Testis (tissue), 3 donors: ENCODE results near the gene TBXAS1. TPM values are rescaled to one million over a fixed set of nuclear protein-coding genes. Genes with fewer than 3 reads are reported as not detected.

Experiments
- DNase-seq: peaks from one replicate; pipeline ENCODE4 v3.0.0-alpha.2; 2019
- H3K27ac ChIP-seq, 2 donors: fragments of 200-600 bp; sonication (generic); one replicate each; pipeline ENCODE4 v1.5.1; 2019
- H3K27me3 ChIP-seq: fragments of 200-600 bp; sonication (generic); one replicate; pipeline ENCODE4 v1.5.1; 2019
- H3K36me3 ChIP-seq: fragments of 200-600 bp; sonication (generic); one replicate; pipeline ENCODE4 v1.5.1; 2017; ENCODE audit warnings: low read depth; ENCODE audit errors: missing control alignments
- H3K4me1 ChIP-seq: fragments of 200-600 bp; sonication (generic); one replicate; pipeline ENCODE4 v1.5.1; 2019
- H3K4me3 ChIP-seq, 2 donors: fragments of 200-600 bp; sonication (generic); one replicate each; pipeline ENCODE4 v1.5.1; 2017 to 2019
- H3K9me3 ChIP-seq: fragments of 200-600 bp; sonication (generic); one replicate; pipeline ENCODE4 v1.5.1; 2017
- CTCF ChIP-seq, 3 experiments: fragments of 450-650 bp in 2 of 3; fragments of 200-600 bp in 1 of 3; sonication (generic) in 1 of 3; IDR thresholded peaks; one replicate each; pipeline ENCODE4 v1.5.1; 2016 to 2019; ENCODE audit warnings: antibody characterized with exemption in 3 of 3, mild to moderate bottlenecking in 2 of 3, moderate library complexity in 1 of 3
- POLR2A ChIP-seq: fragments of 450-650 bp; IDR thresholded peaks from one replicate; pipeline ENCODE4 v1.6.1; 2017; ENCODE audit warnings: antibody characterized with exemption, mild to moderate bottlenecking, moderate library complexity
- WGBS, 2 donors: methylation state at CpG; one replicate each; pipeline ENCODE4 v1.1.5; 2018; 5-methylcytosine and 5-hydroxymethylcytosine counted together
- intact Hi-C: fragments of 100-400 bp; cut with DNase I; formaldehyde crosslinking; loops from one replicate; pipeline ENCODE4 v1.15.1; 2023; ENCODE audit warnings: low total_unique reads
- polyA plus RNA-seq: library from polyadenylated mRNA; stranded (reverse); fragments of 350-450 nt; fragmentation: Illumina TruSeq; extraction: RNeasy Lipid Tissue Mini Kit (QIAGEN cat#74804); gene quantifications from one replicate; pipeline ENCODE4 v1.2.3, GENCODE V29; 2014; ENCODE audit warnings: low read depth, low replicate concordance; ENCODE audit not compliant: insufficient read depth
- total RNA-seq, 2 donors: library from RNA; depleted of rRNA; stranded (reverse); fragments of >200 nt; gene quantifications; one replicate each; pipeline ENCODE4 v1.2.3, GENCODE V29; 2016

TBXAS1 gene
- total and polyA plus RNA-seq, 3 donors from 2014 or later: 4.9 to 5.7 (median 5.2) TPM

- WGBS, 2 donors: 86 to 89% methylated on average over 10 of the region's 10 CpGs
Measured at GRCh38 chr7:139950881-139951525, 121.9 kb downstream of the TBXAS1 start.

GRCh38 chr7:139953229-139953628, 124.2 kb downstream of the TBXAS1 start:
- DNase-seq: no peak
- H3K4me3 ChIP-seq: no peak overlapping the region
- H3K36me3 ChIP-seq: no peaks in the 10 kb centered on the region
- no peaks in the 10 kb centered on the region for H3K9me3 ChIP-seq
- H3K4me1 ChIP-seq: no peaks in the 10 kb centered on the region
- intact Hi-C loops: no loop called here
- TF ChIP-seq CTCF (IDR thresholded peaks at IDR 0.05) (no peak), POLR2A (no peak)
- H3K27me3 ChIP-seq: no peaks in the 10 kb centered on the region
- H3K27ac ChIP-seq: no peak overlapping the region
- 82 to 83% methylated on average over 7 of the region's 7 CpGs for WGBS, 2 donors

More at GRCh38 chr7:139950881-139951525, 121.9 kb downstream of the TBXAS1 start:
- no peak for TF ChIP-seq CTCF (IDR thresholded peaks at IDR 0.05)
- TF ChIP-seq POLR2A: no peak
- Histone ChIP-seq H3K9me3 (no peaks in the 10 kb centered on the region), H3K36me3 (no peaks in the 10 kb centered on the region), H3K27ac (no peak overlapping the region), H3K4me3 (no peak overlapping the region), H3K27me3 (no peaks in the 10 kb centered on the region), H3K4me1 (no peaks in the 10 kb centered on the region)
- intact Hi-C loops: no loop called here
- no peak for DNase-seq

DNA sequence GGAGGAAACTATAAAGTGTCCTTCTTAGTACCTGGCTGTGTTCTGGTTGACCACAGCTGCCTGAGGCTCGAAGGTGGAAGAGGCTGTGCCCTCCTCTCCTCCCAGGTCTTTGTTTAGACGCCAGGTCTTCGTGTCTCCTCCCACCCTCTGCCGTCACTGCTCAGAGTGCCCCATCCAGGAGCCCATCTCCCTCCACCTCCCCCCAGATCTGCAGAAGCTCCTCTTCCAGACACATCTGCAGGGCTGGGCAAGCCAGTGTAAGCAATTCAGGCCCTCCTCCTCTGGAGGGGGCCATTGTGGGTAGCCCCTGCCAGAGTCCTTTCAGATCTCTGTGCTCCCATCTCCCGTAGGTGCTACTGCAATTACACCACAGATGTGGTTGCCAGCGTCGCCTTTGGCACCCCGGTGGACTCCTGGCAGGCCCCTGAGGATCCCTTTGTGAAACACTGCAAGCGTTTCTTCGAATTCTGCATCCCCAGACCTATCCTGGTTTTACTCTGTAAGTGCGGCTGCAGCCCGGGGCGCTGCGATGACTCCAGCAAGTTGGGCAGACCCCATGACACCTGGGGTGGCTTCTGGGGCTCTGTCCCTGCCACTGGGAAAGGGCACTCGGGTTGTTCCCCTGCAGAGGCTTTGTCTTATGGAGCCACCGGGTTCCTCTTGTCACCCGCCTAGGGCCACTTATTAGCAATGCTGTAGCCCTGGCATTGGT, 126.2 kb downstream of the TBXAS1 start:
- DNase-seq: no peak
- H3K27me3 ChIP-seq: no peaks in the 10 kb centered on the region
- H3K36me3 ChIP-seq: no peaks in the 10 kb centered on the region
- TF ChIP-seq POLR2A (no peak), CTCF (IDR thresholded peaks at IDR 0.05) (no peak)
- intact Hi-C loops: no loop called here
- H3K4me1 ChIP-seq: no peaks in the 10 kb centered on the region
- no peak overlapping the region for H3K27ac ChIP-seq
- WGBS, 2 donors: 90% methylated on average over 11 to 17 of the region's 17 CpGs
- H3K9me3 ChIP-seq: no peaks in the 10 kb centered on the region
- no peak overlapping the region for H3K4me3 ChIP-seq

- Histone ChIP-seq H3K4me1 (no peaks in the 10 kb centered on the region), H3K9me3 (no peaks in the 10 kb centered on the region), H3K36me3 (no peaks in the 10 kb centered on the region), H3K4me3 (no peak overlapping the region), H3K27me3 (no peaks in the 10 kb centered on the region), H3K27ac (no peak overlapping the region)
- intact Hi-C loops: no loop called here
- DNase-seq: no peak
- TF ChIP-seq POLR2A (no peak), CTCF (IDR thresholded peaks at IDR 0.05) (no peak)
- 73 to 87% methylated on average over 14 of the region's 14 CpGs for WGBS, 2 donors
Measured at GRCh38 chr7:139958599-139959284, 129.7 kb downstream of the TBXAS1 start.
